Stomach smooth muscle (tissue), 2 donors: ENCODE measurements around the gene ZSCAN9.
A peak's percentile ranks its signal among the peaks of the same experiment; 100 is the strongest.

ENCODE experiments used
- H3K27ac ChIP-seq: one replicate; pipeline ENCODE4 v1.7.0; 2013; ENCODE audit warnings: mild to moderate bottlenecking, low read length, inconsistent platforms
- H3K27me3 ChIP-seq, 2 donors: one replicate each; pipeline ENCODE4 v1.7.0; 2013; ENCODE audit warnings: low read length in 2 of 2; ENCODE audit not compliant: insufficient read depth in 2 of 2, control insufficient read depth in 1 of 2
- H3K36me3 ChIP-seq, 2 donors: one replicate each; pipeline ENCODE4 v1.7.0; 2013; ENCODE audit warnings: low read length in 2 of 2; ENCODE audit not compliant: control insufficient read depth in 2 of 2, insufficient read depth in 2 of 2
- H3K4me1 ChIP-seq: one replicate; pipeline ENCODE4 v1.7.0; 2013; ENCODE audit warnings: low read length; ENCODE audit not compliant: control insufficient read depth, insufficient read depth
- H3K4me3 ChIP-seq, 2 donors: one replicate each; pipeline ENCODE4 v1.7.0; 2013; ENCODE audit warnings: low read length in 2 of 2
- H3K9ac ChIP-seq, 2 donors: one replicate each; pipeline ENCODE4 v1.7.0; 2013; ENCODE audit warnings: low read length in 2 of 2, mild to moderate bottlenecking in 1 of 2
- H3K9me3 ChIP-seq, 2 donors: one replicate each; pipeline ENCODE4 v1.7.0; 2013; ENCODE audit warnings: low read length in 2 of 2; ENCODE audit not compliant: control insufficient read depth in 2 of 2
- donor health status: healthy.
- donor health status: Pancreatic carcinoma.

Gene ZSCAN9

DNA sequence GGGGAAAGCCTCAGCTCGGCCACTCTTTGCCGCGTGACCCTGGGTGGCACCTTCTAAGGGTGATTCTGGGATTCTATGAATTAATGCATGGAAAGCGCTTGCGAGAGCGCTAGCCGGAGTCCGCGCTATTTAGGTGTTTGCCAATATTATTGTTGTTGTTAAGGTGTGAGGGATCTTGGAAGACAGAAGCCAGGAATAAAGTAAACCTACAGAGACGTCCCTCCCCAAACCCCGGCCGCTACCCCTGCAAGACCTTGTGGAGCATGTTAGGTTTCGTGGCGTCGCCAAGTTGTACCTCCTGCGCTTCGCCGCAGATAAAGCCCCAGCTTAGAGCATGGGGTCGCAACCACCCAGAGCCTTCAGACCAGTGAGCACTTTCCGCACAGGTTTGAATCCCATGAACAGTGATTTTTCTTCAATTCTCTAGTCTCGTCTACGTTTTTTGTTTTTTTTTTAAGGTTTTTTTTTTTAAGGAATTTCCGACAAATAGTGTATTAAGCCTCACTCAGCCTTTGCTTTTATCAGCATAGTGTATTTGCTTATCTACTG lies 16.9 kb upstream of the ZSCAN9 start:
- H3K9me3 ChIP-seq, result peaks cover 2 to 7% of the 10 kb centered on the region in 2 donors
- no peaks in the 10 kb centered on the region for H3K36me3 ChIP-seq
- H3K9ac ChIP-seq, result no peak overlapping the region
- peaks cover 5% of the 10 kb centered on the region for H3K4me1 ChIP-seq
- peak overlapping the region in 1 of 2 donors; percentile 54 for H3K4me3 ChIP-seq
- peaks cover 54 to 69% of the 10 kb centered on the region in 2 donors for H3K27me3 ChIP-seq
- H3K27ac ChIP-seq, result no peak overlapping the region

DNA sequence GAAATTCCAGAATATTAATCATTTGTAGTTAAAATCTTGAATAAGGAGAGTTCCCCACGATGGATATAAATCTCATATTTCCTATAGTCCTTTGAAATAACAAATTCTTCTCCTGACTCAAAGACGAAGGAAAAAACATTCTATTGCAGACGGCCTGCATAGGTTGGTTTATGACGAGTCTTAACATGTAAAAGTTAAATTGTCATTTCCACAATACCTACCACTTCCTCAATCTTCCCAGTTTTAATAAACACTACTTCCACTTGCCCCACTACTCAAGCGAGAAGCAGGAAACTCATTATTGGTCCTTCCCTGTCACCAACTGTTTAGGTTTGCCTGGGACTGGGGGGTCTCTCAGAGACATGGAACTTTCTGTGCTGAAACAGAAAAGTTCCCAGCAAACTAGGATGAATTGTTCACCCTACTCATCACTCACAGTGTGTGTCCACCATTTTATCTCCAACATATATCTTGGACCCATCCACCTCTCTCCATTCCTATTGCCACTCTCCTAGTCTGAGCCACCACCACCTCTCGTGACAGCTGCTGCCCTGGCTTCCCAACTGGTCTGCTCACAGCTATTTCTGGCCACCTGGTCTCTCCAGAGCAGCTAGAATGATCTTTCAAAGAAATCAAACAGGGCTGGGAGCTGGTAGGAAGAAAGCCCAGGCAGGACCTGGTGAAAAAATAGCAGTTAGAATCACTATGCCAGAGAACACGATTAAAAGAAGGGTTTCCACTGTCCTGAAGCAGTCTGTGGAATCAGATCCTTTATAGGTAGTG lies 15.1 kb upstream of the ZSCAN9 start:
- Histone ChIP-seq H3K27ac (no peak overlapping the region), H3K9ac (no peak overlapping the region), H3K36me3 (no peaks in the 10 kb centered on the region), H3K9me3 (peaks cover 0 to 4% of the 10 kb centered on the region in 2 donors), H3K4me1 (peaks cover 5% of the 10 kb centered on the region), H3K4me3 (no peak overlapping the region), H3K27me3 (peaks cover 57 to 79% of the 10 kb centered on the region in 2 donors)

DNA sequence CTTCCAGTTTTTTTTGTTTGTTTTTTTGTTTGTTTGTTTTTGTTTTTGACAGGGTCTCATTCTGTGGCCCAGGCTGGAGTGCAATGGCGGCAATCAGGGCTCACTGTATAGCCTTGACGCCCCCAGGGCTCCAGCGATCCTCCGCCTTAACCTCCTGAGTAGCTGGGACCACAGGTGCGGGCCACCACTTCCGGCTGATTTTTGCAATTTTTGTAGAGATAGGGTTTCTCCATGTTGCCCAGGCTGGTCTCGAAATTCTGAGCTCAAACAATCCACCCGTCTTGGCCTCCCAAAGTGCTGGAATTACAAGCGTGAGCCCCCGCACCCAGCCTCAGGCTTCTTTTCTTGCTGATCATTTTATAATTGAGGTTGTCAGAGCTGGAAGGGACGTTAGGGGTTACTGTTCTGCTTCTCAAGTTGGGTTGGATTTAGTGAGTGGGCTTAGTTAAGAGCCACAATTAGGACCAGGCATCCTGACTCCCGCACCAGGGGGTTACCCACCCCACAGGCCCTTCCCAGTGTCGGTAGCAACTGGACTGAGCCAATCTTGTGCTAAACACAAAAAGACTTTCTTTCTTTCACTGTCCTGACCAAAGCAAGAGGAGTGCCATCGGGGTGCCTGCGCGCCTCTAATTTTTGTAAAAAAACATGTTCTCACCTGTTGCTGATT lies 13.1 kb upstream of the ZSCAN9 start:
- H3K27ac ChIP-seq, result no peak overlapping the region
- peaks cover 63 to 77% of the 10 kb centered on the region in 2 donors for H3K27me3 ChIP-seq
- H3K36me3 ChIP-seq, result no peaks in the 10 kb centered on the region
- no peak overlapping the region for H3K4me3 ChIP-seq
- peaks cover 0 to 2% of the 10 kb centered on the region in 2 donors for H3K9me3 ChIP-seq
- H3K9ac ChIP-seq, result no peak overlapping the region
- H3K4me1 ChIP-seq, result peaks cover 5% of the 10 kb centered on the region

DNA sequence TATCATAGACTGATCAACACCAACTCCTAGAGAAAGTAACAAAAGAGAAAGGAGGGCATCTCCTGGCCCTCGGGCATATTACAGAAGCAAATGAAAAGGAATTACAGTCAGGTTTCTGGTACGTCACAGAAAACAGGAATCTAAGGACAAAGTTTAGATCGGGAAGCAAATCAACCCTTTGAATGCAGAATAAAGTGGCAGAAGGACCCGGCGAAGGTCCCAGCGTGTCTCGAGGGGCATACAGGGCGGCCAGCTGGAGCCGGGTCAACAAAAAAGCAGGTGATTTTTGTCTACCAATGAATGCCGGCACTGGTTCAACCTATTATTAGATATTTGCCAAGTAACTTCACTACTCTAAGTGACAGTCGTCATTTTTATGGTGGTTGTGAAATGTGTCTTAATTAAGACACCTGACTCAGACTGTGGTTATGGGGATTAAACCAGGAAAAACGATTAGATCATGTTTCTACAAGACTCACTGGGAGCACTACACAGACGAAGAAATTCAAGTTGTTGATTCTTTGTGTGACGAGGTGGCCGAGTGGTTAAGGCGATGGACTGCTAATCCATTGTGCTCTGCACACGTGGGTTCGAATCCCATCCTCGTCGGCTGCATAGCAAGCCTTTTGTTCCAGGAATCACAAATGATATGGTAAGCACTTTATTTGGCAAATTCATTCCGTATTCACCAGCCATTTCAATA lies 12.4 kb upstream of the ZSCAN9 start:
- Histone ChIP-seq H3K27me3 (peaks cover 57 to 70% of the 10 kb centered on the region in 2 donors), H3K27ac (no peak overlapping the region), H3K36me3 (no peaks in the 10 kb centered on the region), H3K4me3 (peak overlapping the region in 1 of 2 donors; percentile 3), H3K9ac (no peak overlapping the region), H3K9me3 (no peaks in the 10 kb centered on the region), H3K4me1 (peaks cover 5% of the 10 kb centered on the region)

DNA sequence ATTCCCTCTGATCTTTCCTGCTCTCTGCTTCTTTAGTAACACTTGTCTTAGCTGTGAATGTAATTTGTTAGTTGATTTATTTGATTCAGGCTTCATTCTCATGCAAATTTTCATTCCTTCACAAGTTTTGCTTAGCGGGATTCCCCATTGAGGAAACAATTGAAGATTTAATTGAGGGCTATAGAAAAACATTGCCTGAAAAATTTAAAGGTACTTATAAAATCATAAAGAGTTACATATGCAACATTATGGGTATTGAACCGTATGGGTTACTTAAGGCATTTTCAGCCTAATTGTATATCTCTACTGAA lies 11.9 kb upstream of the ZSCAN9 start:
- Histone ChIP-seq H3K4me1 (peaks cover 2% of the 10 kb centered on the region), H3K9me3 (no peaks in the 10 kb centered on the region), H3K36me3 (no peaks in the 10 kb centered on the region), H3K4me3 (no peak overlapping the region), H3K9ac (no peak overlapping the region), H3K27ac (no peak overlapping the region), H3K27me3 (peaks cover 51 to 65% of the 10 kb centered on the region in 2 donors)

DNA sequence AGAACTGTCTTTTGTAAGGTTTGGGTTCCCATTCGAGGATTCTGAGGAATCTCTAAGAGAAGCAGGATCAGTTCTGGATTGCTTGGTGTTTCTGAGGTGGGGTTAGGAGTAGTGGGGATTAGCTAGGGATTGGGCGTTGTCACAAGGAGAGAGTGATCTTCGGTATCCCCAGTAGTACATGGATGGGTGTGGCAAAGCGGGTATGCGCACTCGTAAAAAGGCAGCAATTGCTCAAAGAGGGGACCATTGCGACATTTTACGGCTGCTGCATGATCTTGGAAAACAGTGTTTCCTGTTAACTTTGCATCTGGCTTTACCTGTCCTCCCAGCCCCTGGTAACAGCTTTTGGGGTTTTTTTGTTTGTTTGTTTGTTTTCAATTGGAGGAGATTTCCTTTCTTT lies 9.7 kb upstream of the ZSCAN9 start:
- H3K4me1 ChIP-seq, result peaks cover 4% of the 10 kb centered on the region
- no peak overlapping the region for H3K4me3 ChIP-seq
- H3K27ac ChIP-seq, result no peak overlapping the region
- H3K36me3 ChIP-seq, result no peaks in the 10 kb centered on the region
- H3K9ac ChIP-seq, result no peak overlapping the region
- peaks cover 35 to 46% of the 10 kb centered on the region in 2 donors for H3K27me3 ChIP-seq
- no peaks in the 10 kb centered on the region for H3K9me3 ChIP-seq

DNA sequence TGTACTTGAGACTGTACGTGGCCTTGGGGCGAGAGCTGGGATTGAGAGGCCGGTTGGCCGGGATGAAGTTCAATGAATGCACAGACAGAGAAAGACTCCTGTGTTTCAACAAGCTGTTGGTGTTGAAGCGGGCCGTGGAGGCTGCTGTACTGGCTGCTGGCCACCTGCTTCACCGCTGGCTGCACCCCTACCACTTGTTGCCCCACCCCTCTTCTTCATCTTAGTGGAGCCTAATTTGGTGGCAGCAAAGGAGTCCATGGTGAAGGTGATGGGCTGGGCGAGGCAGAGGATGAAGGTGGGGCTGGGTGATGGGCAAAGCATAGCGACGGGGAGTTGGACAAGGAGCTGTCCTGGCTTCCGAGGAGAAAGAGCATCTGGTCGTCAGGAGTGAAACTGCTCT lies 7.2 kb upstream of the ZSCAN9 start:
- Histone ChIP-seq H3K36me3 (no peaks in the 10 kb centered on the region), H3K27me3 (peaks cover 19 to 33% of the 10 kb centered on the region in 2 donors), H3K4me3 (peak overlapping the region; percentile 78 to 81), H3K27ac (no peak overlapping the region), H3K4me1 (peaks cover 4% of the 10 kb centered on the region), H3K9me3 (no peaks in the 10 kb centered on the region), H3K9ac (no peak overlapping the region)

DNA sequence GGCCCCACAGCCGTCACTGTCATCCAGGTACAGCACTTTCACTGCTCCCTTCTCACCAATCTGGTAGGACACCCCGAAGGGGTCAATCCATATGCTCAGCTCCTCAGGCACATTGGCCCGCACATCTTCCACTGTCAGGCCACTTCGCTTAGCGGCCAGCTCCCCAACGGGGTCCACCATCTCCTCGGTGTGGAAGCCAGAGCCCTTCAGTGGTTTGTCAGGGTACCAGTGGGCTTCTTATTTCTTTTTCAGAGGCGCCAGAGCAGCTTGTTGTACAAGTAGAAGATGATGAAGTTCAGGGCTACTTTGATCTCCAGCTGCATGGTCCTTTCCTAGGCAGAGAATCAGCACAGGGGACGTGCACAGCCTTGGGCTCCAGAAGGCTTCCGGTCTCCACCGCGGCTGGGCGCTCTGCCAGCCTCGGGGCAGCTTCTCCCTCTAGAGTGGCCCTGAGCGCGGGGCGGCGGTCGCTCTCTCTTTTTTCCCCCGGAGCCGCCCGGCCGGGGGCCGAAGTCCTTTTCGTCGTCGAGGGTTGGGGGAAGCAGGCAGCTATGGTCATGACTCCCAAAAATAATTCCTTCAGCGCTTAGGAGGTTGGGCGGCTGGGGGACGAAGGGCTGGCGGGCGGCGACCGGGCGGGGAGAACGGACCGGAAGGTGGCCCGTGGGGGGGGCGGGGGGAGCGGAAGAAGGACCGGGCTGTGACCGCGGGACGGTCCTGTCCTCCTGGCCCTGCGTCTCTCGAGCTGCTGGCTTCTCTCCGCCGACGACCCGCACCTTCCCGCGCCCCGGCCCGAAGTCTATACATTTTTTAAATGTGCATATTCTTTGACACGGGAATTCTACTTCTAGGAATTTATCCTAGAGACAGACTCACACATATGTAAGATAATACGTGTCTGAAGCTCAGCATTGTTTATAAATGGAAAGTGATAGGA lies 6.5 kb upstream of the ZSCAN9 start:
- peak overlapping the region; percentile 60 to 68 for H3K9ac ChIP-seq
- no peak overlapping the region for H3K27ac ChIP-seq
- peaks cover 4% of the 10 kb centered on the region for H3K4me1 ChIP-seq
- H3K4me3 ChIP-seq, result peak overlapping the region; percentile 78 to 81
- no peaks in the 10 kb centered on the region for H3K9me3 ChIP-seq
- H3K36me3 ChIP-seq, result no peaks in the 10 kb centered on the region
- peaks cover 15 to 26% of the 10 kb centered on the region in 2 donors for H3K27me3 ChIP-seq

DNA sequence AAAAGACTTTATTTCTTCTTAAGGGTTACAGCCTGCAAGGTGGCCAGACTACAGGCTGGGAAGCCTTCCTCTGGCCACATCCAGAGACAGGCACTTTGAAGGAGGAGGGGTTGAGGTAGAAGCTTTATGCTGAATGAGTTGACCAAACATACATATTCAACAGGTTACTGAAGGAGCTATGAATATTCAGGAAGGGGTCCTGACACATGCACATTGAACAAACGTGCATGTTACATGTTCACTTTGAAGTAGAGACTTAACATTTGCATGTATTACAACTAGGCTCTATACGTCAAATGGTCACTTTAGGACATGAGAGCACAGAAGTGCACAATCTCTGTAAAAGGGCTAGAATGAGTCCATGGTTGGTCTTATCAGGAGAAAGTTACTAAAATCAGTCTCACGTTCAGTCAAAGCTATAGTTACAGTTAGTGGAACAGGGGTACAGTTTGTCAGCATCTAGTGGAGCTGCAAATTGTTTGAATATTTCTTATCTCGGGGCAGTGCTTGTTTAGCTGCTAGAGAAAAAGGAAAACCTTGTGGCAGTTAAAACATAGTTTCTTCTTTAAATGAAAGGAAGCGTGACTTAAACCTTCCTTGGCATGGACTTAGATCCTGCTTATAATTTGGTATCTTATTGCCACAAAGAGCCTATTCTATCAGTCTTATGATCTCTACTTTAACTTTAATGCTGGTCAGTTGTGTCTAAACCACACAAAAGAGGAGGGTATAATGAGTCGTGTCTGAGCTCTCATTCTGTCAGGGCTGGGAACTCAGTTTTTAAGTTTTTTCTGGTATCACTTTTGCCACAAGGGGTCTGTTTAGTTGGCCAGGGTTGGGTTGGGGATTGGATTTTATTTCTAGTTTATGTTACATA lies 4.6 kb upstream of the ZSCAN9 start:
- H3K9me3 ChIP-seq, result no peaks in the 10 kb centered on the region
- H3K36me3 ChIP-seq, result no peaks in the 10 kb centered on the region
- no peak overlapping the region for H3K9ac ChIP-seq
- H3K27me3 ChIP-seq, result peaks cover 7 to 13% of the 10 kb centered on the region in 2 donors
- H3K4me1 ChIP-seq, result peaks cover 4% of the 10 kb centered on the region
- H3K27ac ChIP-seq, result no peak overlapping the region
- no peak overlapping the region for H3K4me3 ChIP-seq
